Activated CD4-positive, CD25-positive, alpha-beta regulatory T cell treated with anti-CD3 and anti-CD28 coated beads, Interleukin-2, amount 50 U/mL, for 16 hours (primary cell): ENCODE data around the gene MAP6D1.
"Not testable (repeated sequence)": the region's sequence is repeated elsewhere in the genome, so short reads cannot be mapped to it uniquely, and the experiment has no call there.

Source experiments
- DNase-seq: peaks from one replicate; pipeline ENCODE4 v3.0.0-alpha.2; 2020; ENCODE audit warnings: low read depth, low spot score

MAP6D1 gene

DNA sequence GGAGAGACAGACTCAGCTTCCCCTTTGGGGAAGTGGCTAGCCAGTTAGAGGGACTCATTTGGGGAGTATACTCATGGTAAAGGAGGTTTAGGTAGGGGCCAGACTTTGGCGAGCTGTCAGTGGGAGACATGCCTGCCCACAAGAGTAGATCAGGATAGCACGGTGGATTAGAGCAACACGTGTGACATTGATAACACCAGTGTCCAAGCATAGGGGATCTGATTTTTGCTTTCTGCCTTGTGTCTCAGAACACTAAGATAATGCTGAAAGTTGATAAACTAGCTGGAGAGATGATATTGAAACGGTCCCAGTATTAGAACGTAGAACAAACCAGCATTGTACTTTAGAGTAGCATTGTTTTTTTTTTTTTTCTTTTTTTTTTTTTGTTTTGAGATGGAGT, 25.9 kb downstream of the MAP6D1 start:
- no peak for DNase-seq

DNA sequence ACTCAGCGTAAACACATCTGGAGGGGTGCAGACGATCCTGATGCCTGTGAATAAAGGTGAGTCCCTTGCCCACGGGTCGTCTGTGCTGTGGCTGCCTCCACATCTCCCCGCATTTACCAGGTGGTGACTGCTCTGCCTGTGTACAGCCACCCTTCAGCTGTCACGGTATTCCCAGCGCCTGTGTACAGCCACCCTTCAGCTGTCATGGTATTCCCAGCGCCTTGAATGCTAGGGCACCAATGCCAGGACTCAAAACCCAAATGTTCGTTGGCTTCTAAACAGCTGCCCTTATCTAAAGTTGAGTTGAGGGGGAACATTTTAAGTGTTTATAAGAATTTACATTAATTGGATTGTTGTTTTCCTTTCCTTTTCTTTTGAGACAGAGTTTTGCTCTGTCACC, 27.4 kb downstream of the MAP6D1 start:
- DNase-seq = no peak

DNA sequence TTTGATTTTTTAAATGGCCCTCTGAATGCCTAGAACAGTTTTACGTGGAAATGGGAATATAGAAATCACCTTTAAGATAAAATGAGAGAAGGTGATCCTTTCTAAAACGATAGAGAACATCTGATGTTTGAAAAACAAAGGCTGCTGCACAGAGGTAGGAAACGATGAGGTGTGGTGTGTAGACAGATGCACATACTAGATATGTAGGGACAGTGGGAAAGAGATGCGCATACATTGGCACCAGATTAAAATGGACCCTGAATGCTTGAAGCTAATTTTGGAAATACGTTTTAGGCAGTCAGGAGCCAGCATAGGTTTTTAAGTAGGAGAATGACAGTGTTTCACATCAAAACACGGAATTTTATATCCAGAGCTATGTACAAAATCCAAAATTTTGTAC, 29.0 kb downstream of the MAP6D1 start:
- no peak for DNase-seq

DNA sequence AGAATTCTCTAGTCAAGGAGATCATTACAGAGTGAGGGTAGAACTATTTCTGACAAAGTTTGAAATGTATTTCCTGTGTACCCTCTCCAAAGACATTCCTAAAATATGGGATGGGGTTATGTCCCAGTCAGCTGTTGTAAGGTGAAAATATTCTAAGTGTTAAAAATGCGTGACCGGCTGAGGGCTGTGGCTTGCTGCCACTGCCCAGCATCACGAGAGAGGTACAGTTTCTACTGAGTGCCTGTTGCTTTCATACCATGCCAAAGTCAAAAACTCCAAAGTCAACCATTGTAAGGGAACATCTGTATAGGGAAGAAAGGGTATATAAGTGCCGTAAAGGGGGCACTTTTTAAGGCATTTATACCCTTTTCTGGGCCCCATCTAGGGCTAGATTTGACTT, 30.9 kb downstream of the MAP6D1 start:
- DNase-seq = no peak

DNA sequence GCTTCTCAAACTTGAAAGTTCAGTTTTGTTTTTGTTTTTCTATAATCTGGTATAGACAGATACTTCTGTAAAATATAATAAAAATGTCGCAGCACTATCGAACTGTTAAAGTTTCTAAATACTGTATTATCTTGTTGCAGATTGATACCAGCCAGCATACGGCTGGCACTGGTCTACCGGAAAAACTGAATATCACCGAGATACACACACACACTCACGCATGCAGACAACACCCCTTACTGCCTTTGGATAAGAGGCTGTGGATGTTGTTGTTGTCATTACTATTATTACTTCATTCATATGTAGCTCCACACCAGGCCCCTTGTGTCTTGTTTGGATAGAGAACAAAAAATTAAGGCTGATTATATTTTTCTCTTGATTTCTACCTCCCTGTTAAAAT, 32.4 kb downstream of the MAP6D1 start:
- DNase-seq = no peak

DNA sequence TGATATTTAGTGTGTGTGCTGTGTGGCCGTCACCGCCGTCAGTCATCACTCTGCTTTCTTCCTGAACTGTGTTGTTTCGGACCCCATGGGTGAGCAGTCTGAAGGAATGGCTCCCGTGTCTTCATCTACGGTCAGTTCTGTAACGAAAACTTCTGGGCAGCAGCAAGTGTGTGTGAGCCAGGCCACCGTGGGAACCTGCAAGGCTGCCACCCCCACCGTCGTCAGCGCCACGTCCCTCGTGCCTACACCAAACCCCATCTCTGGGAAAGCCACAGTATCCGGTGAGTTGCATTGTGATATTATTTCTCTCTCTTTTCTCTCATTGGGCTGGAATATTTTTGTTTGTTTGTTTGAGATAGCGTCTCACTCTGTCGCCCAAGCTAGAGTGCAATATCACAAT, 34.7 kb downstream of the MAP6D1 start:
- no peak for DNase-seq

DNA sequence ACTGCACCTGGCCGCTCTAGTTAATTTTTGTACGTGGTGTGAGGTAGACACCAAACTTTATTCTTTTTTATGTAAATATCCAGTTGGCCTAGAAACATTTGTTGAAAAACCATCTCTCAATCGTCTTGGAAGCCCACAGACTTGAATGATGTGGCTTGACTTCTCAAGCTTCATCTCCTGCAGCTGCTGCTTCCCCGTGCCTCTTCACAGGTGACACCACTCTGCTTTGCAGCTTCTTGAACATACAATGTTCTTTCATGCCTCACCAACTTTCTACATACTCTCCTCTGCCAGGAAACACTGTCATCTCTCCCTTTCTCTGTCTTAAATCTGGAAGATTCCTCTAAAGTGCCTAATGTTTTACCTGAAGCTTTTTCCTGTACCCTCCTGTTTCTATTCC, 35.6 kb downstream of the MAP6D1 start:
- no peak for DNase-seq

DNA sequence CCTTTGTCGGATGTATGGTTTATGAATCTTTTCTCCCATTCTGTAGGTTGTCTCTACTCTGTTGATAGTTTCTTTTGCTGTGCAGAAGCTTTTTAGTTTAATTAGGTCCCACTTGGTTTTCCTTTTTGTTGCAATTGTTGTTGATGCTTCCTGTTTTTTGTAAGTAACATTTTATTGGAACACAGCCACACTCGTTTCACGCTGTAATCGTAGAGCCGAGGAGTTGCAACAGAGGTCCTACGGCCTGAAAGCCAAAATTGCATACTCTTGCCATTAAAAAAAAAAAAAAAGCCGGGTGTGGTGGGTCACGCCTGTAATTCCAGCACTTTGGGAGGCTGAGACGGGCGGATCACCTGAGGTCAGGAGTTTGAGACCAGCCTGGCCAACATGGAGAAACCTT, 40.9 kb downstream of the MAP6D1 start:
- not testable (repeated sequence) for DNase-seq

DNA sequence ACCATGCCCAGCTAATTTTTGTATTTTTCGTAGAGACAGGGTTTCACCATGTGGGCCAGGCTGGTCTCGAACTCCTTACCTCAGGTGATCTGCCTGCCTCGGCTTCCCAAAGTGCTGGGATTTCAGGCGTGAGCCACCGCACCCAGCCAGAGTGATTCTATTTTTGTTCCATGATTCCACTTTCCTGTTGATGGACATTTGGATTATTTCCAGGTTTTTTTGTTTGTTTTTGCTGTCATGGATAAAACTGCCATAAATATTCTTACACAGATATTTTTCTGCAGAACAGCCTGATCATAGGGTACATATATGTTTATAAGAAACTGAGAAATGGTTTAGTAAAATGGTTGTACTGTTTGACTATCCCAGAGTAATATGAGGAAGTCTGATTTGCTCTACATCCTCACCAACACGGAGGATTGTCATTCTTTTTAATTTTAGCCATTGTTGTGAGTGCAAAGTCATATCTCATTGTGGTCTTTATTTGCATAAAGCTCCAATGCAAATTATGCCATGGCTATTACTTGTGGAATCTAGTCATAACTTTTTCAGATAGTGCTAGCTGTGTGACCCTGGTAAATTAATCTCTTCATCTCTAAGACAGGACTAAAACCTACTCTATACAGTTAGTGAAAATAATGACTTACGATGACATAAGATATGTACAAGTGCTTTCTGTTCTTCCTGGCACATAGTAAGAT, 42.7 kb downstream of the MAP6D1 start:
- DNase-seq = no peak

DNA sequence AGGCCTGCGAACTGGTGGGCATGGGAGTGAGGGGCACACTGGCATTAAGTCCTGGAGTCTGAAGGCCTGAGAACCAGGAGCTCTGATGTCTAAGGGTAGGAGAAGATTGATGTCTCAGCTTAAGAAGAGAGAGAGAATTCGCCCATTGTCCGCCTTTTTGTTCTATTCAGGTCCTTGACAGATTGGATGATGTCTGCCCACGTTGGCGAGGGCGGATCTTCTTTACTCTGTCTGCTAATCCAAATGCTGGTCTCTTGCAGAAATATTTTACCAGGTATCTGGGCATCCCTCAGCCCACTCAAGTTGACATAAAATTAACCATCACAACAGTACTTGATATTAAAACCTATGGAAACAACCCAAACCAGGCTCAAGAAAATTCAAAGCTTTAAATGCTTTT, 44.1 kb downstream of the MAP6D1 start:
- no peak for DNase-seq

DNA sequence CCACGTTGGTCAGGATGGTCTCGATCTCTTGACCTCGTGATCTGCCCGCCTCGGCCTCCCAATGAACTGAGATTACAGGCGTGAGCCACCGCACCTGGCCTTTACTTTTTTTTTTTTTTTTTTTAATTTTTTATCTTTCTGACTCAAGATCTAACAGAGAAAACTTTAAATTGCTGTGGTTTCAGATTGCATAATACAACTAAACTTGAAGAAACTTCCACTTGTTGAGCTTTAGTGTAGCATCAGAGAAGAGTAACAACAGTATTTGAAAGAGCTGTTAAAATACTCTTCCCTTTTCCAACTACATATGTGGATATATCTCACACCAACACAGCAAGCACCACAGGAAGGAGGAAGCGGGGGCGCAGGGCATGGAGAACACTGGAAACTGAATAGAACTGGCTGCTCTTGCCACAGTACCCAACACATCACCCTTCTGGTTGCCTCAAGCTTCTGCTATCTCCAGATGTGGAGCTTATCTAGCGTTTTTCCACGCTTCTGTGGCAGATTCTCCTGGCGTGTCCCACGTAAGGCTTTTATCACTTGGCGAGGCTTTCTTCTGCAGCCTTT, 45.4 kb downstream of the MAP6D1 start:
- no peak for DNase-seq

DNA sequence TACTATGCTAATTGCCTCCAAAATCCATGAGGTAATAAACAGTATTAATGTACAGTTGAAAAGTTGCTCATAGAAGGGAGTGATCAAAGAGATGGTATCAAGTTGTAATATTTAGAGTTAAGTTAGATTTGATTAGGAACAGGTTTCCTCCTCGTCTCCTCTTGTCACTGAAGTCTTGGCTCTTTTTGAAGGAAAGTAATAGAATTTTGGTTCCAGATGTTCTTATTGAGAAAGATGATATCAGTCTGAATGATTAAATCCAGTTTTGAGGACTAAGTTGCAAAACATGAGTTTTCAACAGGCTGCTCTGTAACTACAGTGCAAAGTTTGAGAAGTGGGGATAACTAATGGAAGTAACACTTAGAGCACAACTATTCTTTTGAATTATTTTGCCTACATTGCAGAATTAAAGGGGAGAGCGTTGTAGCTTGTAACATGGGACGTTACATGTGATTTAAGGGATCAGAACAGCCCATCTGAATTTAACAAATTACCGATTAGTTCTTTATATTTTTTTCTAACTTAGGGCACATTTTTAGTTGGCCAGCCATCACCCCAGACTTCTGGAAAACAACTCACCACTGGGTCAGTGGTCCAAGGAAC, 48.3 kb downstream of the MAP6D1 start:
- DNase-seq = no peak

DNA sequence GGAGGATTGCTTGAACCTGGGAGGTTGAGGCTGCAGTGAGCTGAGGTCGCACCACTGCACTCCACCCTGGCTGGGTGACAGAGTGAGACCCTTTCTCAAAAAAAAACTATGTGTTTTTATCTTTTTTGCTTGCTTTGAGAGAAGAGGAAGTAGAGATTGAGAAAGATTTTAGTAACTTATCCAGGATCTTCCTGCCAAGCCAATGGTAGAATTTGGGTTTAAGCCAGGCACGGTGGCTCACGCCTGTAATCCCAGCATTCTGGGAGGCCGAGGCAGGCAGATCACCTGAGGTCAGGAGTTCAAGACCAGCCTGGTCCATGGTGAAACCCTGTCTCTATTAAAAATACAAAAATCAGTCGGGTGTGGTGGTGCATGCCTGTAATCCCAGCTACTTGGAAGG, 48.9 kb downstream of the MAP6D1 start:
- not testable (repeated sequence) for DNase-seq

DNA sequence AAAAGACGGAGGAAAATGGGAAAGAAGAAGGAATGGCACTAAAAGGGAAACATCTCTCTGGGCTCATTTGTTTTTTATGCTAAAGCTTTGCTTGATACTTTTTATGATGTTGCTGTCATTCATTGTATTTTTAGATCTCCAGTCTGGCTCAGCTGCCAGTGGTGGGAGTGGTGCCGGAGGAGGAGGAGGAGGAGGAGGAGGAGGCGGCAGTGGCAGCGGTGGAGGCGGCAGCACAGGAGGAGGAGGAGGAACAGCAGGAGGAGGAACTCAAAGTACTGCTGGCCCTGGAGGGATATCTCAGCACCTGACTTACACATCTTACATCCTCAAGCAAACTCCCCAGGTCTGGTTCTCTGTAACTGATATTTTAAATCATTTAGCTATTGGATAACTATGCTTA, 49.6 kb downstream of the MAP6D1 start:
- DNase-seq = no peak

DNA sequence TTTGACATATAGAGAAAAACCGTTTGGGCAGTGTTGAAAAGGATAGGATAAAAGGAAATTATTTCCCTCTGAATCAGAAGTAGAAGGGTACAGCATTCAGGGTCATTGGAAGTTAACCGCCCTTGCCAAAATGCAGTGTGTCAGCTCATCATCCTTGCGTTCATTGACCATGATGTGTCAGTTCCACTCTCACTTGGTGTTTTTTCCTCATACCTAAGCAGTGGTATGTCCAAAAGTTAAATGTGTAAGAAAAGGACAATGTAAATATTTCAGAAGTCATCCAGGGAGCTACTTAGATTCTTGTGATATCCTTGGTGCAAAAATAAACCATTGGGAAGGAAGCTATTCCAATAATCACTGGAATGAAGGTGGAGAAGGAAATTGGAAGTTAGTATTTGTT, 50.7 kb downstream of the MAP6D1 start:
- DNase-seq = no peak

DNA sequence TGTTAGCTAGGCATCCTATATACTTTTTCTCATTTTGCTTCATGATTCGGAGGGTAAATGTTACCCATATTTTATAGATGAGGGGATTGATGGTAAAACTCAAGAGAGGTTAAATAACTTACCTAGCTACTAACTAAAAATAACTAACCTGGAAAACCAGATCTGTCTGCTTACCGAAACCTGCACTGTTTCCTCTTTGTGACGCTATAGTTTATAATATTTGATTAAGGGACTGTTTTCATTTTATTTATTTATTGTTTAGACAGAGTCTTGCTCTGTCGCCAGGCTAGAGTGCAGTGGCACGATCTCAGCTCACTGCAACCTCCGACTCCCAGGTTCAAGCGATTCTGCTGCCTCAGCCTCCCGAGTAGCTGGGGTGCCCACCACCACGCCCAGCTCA, 55.9 kb downstream of the MAP6D1 start:
- DNase-seq = no peak

DNA sequence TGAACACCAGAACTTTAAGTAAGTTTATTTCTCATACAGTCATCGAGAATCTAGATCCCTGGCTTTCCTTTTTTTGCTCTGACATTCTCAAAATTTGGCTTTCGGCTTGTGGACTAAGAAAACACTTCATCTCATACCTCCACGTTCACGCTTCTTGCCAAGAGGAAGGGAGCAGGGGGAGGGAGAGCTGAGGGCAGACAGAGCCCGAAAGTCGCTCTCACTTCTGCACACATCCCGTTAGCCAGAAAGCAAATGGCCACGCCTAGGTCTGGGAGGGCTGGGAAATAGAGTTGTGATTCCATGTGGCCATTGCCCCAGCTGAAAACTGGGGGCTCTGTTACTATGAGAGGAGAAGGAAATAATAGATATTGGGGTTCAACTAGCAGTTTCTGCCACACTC, 57.3 kb downstream of the MAP6D1 start:
- no peak for DNase-seq

DNA sequence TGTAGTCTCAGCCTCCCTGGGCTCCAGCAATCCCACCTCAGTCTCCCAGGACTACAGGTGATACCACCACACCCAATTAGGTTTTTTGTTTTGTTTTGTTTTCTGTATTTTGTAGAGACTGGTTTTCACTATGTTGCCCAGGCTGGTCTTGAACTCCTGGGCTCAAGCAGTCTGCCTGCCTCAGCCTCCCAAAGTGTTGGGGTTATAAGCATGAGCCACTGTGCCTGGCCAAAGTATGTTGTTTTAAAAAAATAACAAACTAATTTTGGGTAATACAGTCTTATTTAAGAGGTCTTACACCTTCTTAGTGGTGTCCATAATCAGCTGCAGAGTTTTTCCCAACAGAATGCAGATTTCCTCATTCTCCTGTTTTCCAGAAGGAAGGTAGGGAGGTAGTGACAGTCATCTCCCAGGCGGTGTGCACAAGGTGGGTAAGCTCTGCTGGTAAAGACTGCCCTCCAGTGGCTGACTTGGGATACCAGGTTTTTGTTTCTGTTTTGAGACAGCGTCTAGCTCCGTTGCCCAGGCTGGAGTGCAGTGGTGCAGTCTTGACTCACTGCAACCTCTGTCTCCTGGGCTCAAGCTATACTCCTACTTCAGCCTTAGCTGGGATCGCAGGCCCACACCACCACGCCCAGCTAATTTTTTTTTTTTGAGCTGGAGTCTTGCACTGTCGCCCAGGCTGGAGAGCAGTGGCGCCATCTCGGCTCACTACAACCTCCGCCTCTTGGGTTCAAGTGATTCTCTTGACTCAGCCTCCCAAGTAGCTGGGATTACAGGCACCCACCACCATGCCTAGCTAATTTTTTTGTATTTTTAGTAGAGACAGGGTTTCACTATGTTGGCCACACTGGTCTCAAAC, 58.4 kb downstream of the MAP6D1 start:
- peak; percentile 47 for DNase-seq

DNA sequence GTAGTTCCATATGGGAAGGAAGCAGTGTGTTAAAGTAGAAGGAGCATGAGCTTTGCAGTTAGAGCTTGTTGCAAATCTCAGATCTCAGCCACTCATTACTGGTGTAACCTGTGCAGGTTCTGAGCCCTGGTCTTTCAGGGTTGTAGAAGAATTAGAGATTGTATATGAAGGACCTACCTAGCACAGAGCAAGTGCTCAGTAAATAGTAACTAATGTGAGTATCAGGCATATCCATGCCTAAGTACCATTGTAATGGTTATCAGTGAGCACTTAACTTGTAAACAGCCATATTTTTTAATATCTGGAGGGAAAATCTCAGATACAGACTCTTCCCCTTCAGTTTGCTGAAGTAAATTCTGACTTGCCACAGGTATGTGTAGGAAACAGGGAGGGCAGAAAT, 59.3 kb downstream of the MAP6D1 start:
- no peak for DNase-seq
